MCF 10A (cell line): Measurements from ENCODE around the gene PDE7B. TPM values are rescaled to one million over a fixed set of nuclear protein-coding genes. Genes with fewer than 3 reads are reported as not detected.

Experiments
- BruUV-seq: library from RNA; stranded (reverse); fragments of 400-500 nt; replicated peaks from 2 replicates; lab custom pipeline; 2021; lab: Mats Ljungman, UMichigan
- CTCF ChIA-PET: fragments of 300-600 bp; sonication (Branson Sonifier 250); formaldehyde crosslinking; extraction: SDS; loops from one replicate; lab custom pipeline; 2021; ENCODE audit warnings: antibody characterized with exemption, inconsistent platforms; lab: Yijun Ruan, JAX
- POLR2A ChIA-PET: fragments of 300-600, 350-650 bp; sonication (Branson Sonifier 250); formaldehyde crosslinking; extraction: SDS; loops from one replicate; lab custom pipeline; 2020; ENCODE audit warnings: antibody characterized with exemption, inconsistent platforms; lab: Yijun Ruan, JAX
- DNase-seq: peaks from one replicate; pipeline ENCODE4 v3.0.0-alpha.2; 2018; ENCODE audit not compliant: unreplicated experiment
- H3K27ac Mint-ChIP-seq: one replicate; pipeline ENCODE4 v1.8.0; 2022; ENCODE audit warnings: mild to moderate bottlenecking, low read depth, mixed read lengths; ENCODE audit not compliant: unreplicated experiment
- H3K27me3 Mint-ChIP-seq: one replicate; pipeline ENCODE4 v1.8.0; 2022; ENCODE audit warnings: mixed read lengths; ENCODE audit not compliant: insufficient read depth, unreplicated experiment
- H3K36me3 Mint-ChIP-seq: one replicate; pipeline ENCODE4 v1.8.0; 2022; ENCODE audit warnings: mild to moderate bottlenecking, moderate library complexity, mixed read lengths; ENCODE audit not compliant: insufficient read depth, unreplicated experiment
- H3K4me1 Mint-ChIP-seq: one replicate; pipeline ENCODE4 v1.8.0; 2022; ENCODE audit warnings: mixed read lengths; ENCODE audit not compliant: insufficient read depth, unreplicated experiment
- H3K4me3 Mint-ChIP-seq: one replicate; pipeline ENCODE4 v1.8.0; 2022; ENCODE audit warnings: mild to moderate bottlenecking, moderate library complexity, mixed read lengths; ENCODE audit not compliant: unreplicated experiment
- H3K9me3 Mint-ChIP-seq: one replicate; pipeline ENCODE4 v1.8.0; 2022; ENCODE audit warnings: mixed read lengths; ENCODE audit not compliant: unreplicated experiment
- CTCF ChIP-seq: fragments of 200-600 bp; IDR thresholded peaks from one replicate; pipeline ENCODE4 v1.8.0; 2022; ENCODE audit warnings: antibody characterized with exemption, mild to moderate bottlenecking; ENCODE audit not compliant: unreplicated experiment
- intact Hi-C: fragments of 100-400 bp; cut with micrococcal nuclease; formaldehyde crosslinking; loops from 2 replicates; pipeline ENCODE4 v1.14.1; 2022
- total RNA-seq: library from RNA; stranded (reverse); gene quantifications from 2 replicates; pipeline ENCODE4 v1.2.3, GENCODE V29; 2022

Gene PDE7B
- total RNA-seq, 1 experiment from 2014 or later = 1.4 TPM

GRCh38 chr6:136158387-136158821 is 306.9 kb downstream of the PDE7B start:
- no TSS peak for BruUV-seq
- DNase-seq = no peak
- ChIA-PET POLR2A (no interaction called here), CTCF (no interaction called here)
- Mint-ChIP-seq H3K27me3 (no peaks in the 10 kb centered on the region), H3K27ac (no peak overlapping the region), H3K4me3 (no peak overlapping the region), H3K4me1 (no peaks in the 10 kb centered on the region), H3K36me3 (peaks cover 13% of the 10 kb centered on the region), H3K9me3 (no peaks in the 10 kb centered on the region)
- intact Hi-C loops = no loop called here
- no peak for TF ChIP-seq CTCF

- intact Hi-C loops = no loop called here
- no peaks in the 10 kb centered on the region for H3K4me1 Mint-ChIP-seq
- ChIA-PET POLR2A (no interaction called here), CTCF (no interaction called here)
- no peak for DNase-seq
- no peak overlapping the region for H3K4me3 Mint-ChIP-seq
- H3K27me3 Mint-ChIP-seq = no peaks in the 10 kb centered on the region
- no peak overlapping the region for H3K27ac Mint-ChIP-seq
- peaks cover 13% of the 10 kb centered on the region for H3K36me3 Mint-ChIP-seq
- H3K9me3 Mint-ChIP-seq = no peaks in the 10 kb centered on the region
- TF ChIP-seq CTCF = no peak
- BruUV-seq = no TSS peak
These were observed 307.5 kb downstream of the PDE7B start for GRCh38 chr6:136158971-136159370.

GRCh38 chr6:136160250-136160649 is 308.7 kb downstream of the PDE7B start:
- DNase-seq = no peak
- POLR2A ChIA-PET = no interaction called here
- Mint-ChIP-seq H3K4me3 (no peak overlapping the region), H3K27me3 (no peaks in the 10 kb centered on the region), H3K36me3 (peaks cover 7% of the 10 kb centered on the region), H3K9me3 (no peaks in the 10 kb centered on the region), H3K27ac (no peak overlapping the region), H3K4me1 (no peaks in the 10 kb centered on the region)
- TF ChIP-seq CTCF = no peak
- BruUV-seq = no TSS peak
- intact Hi-C loops = no loop called here
- CTCF ChIA-PET = no interaction called here

DNA sequence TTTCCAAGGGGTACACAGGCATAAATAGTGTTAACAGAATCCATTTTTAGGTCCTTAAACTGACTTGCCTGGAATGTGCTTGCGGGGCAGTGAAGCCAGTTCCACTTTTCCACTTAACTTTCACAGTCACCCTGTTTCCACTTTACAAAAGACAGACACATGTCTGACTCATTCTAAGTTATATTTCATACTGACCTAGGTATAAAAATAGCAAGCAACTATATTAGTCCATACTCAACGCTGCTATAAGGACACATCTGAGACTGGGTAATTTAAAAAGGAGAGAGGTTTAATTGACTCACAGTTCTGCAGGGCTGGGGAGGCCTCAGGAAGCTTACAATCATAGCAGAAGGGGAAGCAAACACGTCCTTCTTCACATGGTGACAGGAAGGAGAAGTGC is 310.4 kb downstream of the PDE7B start:
- ChIA-PET CTCF (no interaction called here), POLR2A (no interaction called here)
- H3K36me3 Mint-ChIP-seq = peaks cover 18% of the 10 kb centered on the region
- TF ChIP-seq CTCF = no peak
- H3K27ac Mint-ChIP-seq = no peak overlapping the region
- H3K27me3 Mint-ChIP-seq = no peaks in the 10 kb centered on the region
- no peak overlapping the region for H3K4me3 Mint-ChIP-seq
- no peak for DNase-seq
- intact Hi-C loops = no loop called here
- H3K9me3 Mint-ChIP-seq = peaks cover 3% of the 10 kb centered on the region
- H3K4me1 Mint-ChIP-seq = no peaks in the 10 kb centered on the region
- no TSS peak for BruUV-seq
